Liver (tissue), 9 donors: Measurements from ENCODE around the gene JAM3. TPM values are rescaled to one million over a fixed set of nuclear protein-coding genes. Genes with fewer than 3 reads are reported as not detected.

Experiments used
- DNase-seq: peaks from one replicate; pipeline ENCODE4 v3.0.0-alpha.2; 2017; ENCODE audit warnings: low spot score
- H3K27ac ChIP-seq, 2 donors: one replicate each; pipeline ENCODE4 v1.7.0; 2013; ENCODE audit warnings: inconsistent platforms in 2 of 2, low read length in 2 of 2, control low read depth in 1 of 2, low read depth in 1 of 2, mild to moderate bottlenecking in 1 of 2
- H3K27me3 ChIP-seq, 4 donors: one replicate each; pipeline versions ENCODE4 v1.6.1 to v1.7.0; 2013; ENCODE audit warnings: low read length in 3 of 4, inconsistent platforms in 1 of 4, mild to moderate bottlenecking in 1 of 4, moderate library complexity in 1 of 4; ENCODE audit not compliant: control insufficient read depth in 4 of 4, insufficient read depth in 4 of 4
- H3K36me3 ChIP-seq, 4 donors: one replicate each; pipeline versions ENCODE4 v1.6.1 to v1.7.0; 2013; ENCODE audit warnings: low read length in 3 of 4, mild to moderate bottlenecking in 3 of 4, low read depth in 1 of 4, moderate library complexity in 1 of 4; ENCODE audit not compliant: control insufficient read depth in 4 of 4, insufficient read depth in 3 of 4
- H3K4me1 ChIP-seq, 4 donors: one replicate each; pipeline versions ENCODE4 v1.6.1 to v1.7.0; 2013; ENCODE audit warnings: low read length in 3 of 4, mild to moderate bottlenecking in 3 of 4, moderate library complexity in 1 of 4; ENCODE audit not compliant: control insufficient read depth in 4 of 4, insufficient read depth in 4 of 4
- H3K4me3 ChIP-seq, 3 donors: one replicate each; pipeline versions ENCODE4 v1.6.1 to v1.7.0; 2013; ENCODE audit warnings: low read length in 3 of 3, control low read depth in 1 of 3, low read depth in 1 of 3, mild to moderate bottlenecking in 1 of 3
- H3K9ac ChIP-seq, 2 donors: one replicate each; pipeline ENCODE4 v1.7.0; 2013; ENCODE audit warnings: low read length in 2 of 2, mild to moderate bottlenecking in 2 of 2, moderate library complexity in 2 of 2, control low read depth in 1 of 2, low read depth in 1 of 2
- H3K9me3 ChIP-seq, 4 donors: one replicate each; pipeline versions ENCODE4 v1.6.1 to v1.7.0; 2013; ENCODE audit warnings: low read length in 3 of 4; ENCODE audit not compliant: control insufficient read depth in 4 of 4
- EGR1 ChIP-seq, 2 donors: IDR thresholded peaks; 2 replicates each; pipeline ENCODE4 v1.6.1; 2016 to 2018; ENCODE audit warnings: antibody characterized with exemption in 2 of 2, low read depth in 2 of 2
- FOXA2 ChIP-seq: IDR thresholded peaks from 2 replicates; pipeline ENCODE4 v1.6.1; 2016; ENCODE audit warnings: antibody characterized with exemption
- GABPA ChIP-seq, 2 donors: IDR thresholded peaks in 1 of 2; conservative IDR thresholded peaks in 1 of 2; 2 replicates each; pipeline ENCODE4 v1.6.1; 2016; ENCODE audit warnings: antibody characterized with exemption in 2 of 2, mild to moderate bottlenecking in 1 of 2, moderate library complexity in 1 of 2
- NR2F2 ChIP-seq: IDR thresholded peaks from 2 replicates; pipeline ENCODE4 v1.6.1; 2016; ENCODE audit warnings: antibody characterized with exemption
- WGBS: extraction: QIAGEN DNeasy Blood & Tissue Kit; methylation state at CpG from one replicate; pipeline ENCODE4 v1.1.7; 2013; 5-methylcytosine and 5-hydroxymethylcytosine counted together
- polyA plus RNA-seq, 2 donors: library from polyadenylated mRNA; stranded (reverse) in 1 of 2; unstranded in 1 of 2; fragments of 200-250 nt in 1 of 2; fragments of >200 nt in 1 of 2; fragmentation: Nextera tagmentation in 1 of 2; extraction: Ambion mirVana in 1 of 2; gene quantifications; one replicate each; pipeline versions ENCODE4 v1.2.1 to v1.2.3, GENCODE V29; 2013 to 2015
- total RNA-seq, 2 donors: library from RNA; depleted of rRNA; stranded (reverse); fragments of >200 nt; gene quantifications; one replicate each; pipeline ENCODE4 v1.2.3, GENCODE V29; 2014
- donor health status: healthy.
- donor health status: healthy.
- donor health status: healthy.
- donor health status: healthy.
- donor health status: healthy.

Gene JAM3
- total and polyA plus RNA-seq, 4 donors = 1.6 to 4.3 (median 2.1) TPM

- Histone ChIP-seq H3K4me3 (no peak overlapping the region), H3K36me3 (peaks cover 15 to 53% (median 41%) of the 10 kb centered on the region in 4 donors), H3K9ac (no peak overlapping the region), H3K27me3 (no peaks in the 10 kb centered on the region), H3K9me3 (no peaks in the 10 kb centered on the region), H3K4me1 (no peaks in the 10 kb centered on the region), H3K27ac (no peak overlapping the region)
- no peak for DNase-seq
- 97% methylated on average over 6 of the region's 6 CpGs for WGBS
- TF ChIP-seq GABPA (IDR thresholded peaks at IDR 0.05 in 1 of 2, conservative IDR thresholded peaks at IDR 0.05 in 1 of 2) (no peak), FOXA2 (no peak), NR2F2 (no peak), EGR1 (IDR thresholded peaks at IDR 0.05; ENCODE audit: low read depth in 2 of 2) (no peak)
These were observed 131.8 kb downstream of the JAM3 start for GRCh38 chr11:134200688-134201087.

Other genes with a start within 250 kb of the JAM3 start
- not detected for gene SPATA19, start 223.6 kb upstream of the JAM3 start, total RNA-seq
- gene SPATA19, start 223.6 kb upstream of the JAM3 start, polyA plus RNA-seq = not detected
- gene IGSF9B, start 112.1 kb upstream of the JAM3 start, total RNA-seq = under 1 TPM; 0.09 to 0.33 TPM
- gene IGSF9B, start 112.1 kb upstream of the JAM3 start, polyA plus RNA-seq = under 1 TPM in 1 of 2 donors, not detected in 1; 0.07 TPM
- gene NCAPD3, start 154.9 kb downstream of the JAM3 start, total RNA-seq = 10 to 100 TPM; 31.8 to 35.4 TPM
- gene NCAPD3, start 154.9 kb downstream of the JAM3 start, polyA plus RNA-seq = 10 to 100 TPM; 14.1 to 16.6 TPM
- gene VPS26B, start 155.6 kb downstream of the JAM3 start, total RNA-seq = 10 to 100 TPM; 19.3 to 35.0 TPM
- 10 to 100 TPM; 12.6 to 21.1 TPM for gene VPS26B, start 155.6 kb downstream of the JAM3 start, polyA plus RNA-seq
- gene THYN1, start 184.3 kb downstream of the JAM3 start, total RNA-seq = 10 to 100 TPM; 25.3 to 26.8 TPM
- gene THYN1, start 184.3 kb downstream of the JAM3 start, polyA plus RNA-seq = 10 to 100 TPM; 22.1 to 34.3 TPM
- gene ACAD8, start 184.5 kb downstream of the JAM3 start, total RNA-seq = 10 to 100 TPM; 14.1 to 32.2 TPM
- gene ACAD8, start 184.5 kb downstream of the JAM3 start, polyA plus RNA-seq = 10 to 100 TPM; 24.1 to 30.1 TPM
- under 1 TPM in 1 of 2 donors, not detected in 1; 0.08 TPM for gene GLB1L3, start 207.3 kb downstream of the JAM3 start, total RNA-seq
- gene GLB1L3, start 207.3 kb downstream of the JAM3 start, polyA plus RNA-seq = not detected